GM19395 (cell line): ENCODE measurements around the gene SSTR4.
"Not testable (repeated sequence)": the region's sequence is repeated elsewhere in the genome, so short reads cannot be mapped to it uniquely, and the experiment has no call there.

Source experiments
- ATAC-seq: cut with Tn5 transposase; IDR thresholded peaks from one replicate; pipeline ENCODE4 v1.9.1; 2021; ENCODE audit warnings: mild to moderate bottlenecking, moderate library complexity; ENCODE audit not compliant: unreplicated experiment

SSTR4 gene

GRCh38 chr20:23034721-23035671, at the start of gene SSTR4:
Gene SSTR4 (plus strand): TSS chr20:23035312. CDS start chr20:23035484, 172 bp downstream.
- ATAC-seq: no peak

DNA sequence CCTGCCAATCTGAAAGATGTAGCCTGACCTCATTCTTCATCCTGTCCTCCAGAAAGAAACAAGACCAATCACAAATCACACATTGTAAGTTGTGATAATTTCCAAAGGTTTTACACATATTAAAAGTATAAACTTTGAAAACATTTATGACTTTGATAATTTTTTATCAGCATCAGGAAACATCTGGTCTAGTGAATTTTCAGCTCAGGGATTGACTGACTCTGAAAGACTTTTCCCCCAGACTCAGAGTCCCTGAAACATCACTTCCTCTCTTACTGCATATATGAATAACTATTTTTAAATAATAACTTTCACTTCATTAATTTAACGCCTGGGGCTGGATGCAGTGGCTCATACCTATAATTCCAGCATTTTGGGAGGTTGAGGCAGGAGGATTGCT, 48.5 kb upstream of the SSTR4 start:
- ATAC-seq: no peak

DNA sequence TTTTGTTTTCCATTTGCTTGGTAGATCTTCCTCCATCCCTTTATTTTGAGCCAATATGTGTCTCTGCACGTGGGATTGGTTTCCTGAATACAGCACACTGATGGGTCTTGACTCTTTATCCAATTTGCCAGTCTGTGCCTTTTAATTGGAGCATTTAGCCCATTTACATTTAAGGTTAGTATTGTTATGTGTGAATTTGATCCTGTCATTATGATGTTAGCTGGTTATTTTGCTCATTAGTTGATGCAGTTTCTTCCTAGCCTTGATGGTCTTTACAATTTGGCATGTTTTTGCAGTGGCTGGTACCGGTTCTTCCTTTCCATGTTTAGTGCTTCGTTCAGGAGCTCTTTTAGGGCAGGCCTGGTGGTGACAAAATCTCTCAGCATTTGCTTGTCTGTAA, 43.7 kb upstream of the SSTR4 start:
- not testable (repeated sequence) for ATAC-seq

- no peak for ATAC-seq
These were observed 41.3 kb upstream of the SSTR4 start for GRCh38 chr20:22993823-22994222.

DNA sequence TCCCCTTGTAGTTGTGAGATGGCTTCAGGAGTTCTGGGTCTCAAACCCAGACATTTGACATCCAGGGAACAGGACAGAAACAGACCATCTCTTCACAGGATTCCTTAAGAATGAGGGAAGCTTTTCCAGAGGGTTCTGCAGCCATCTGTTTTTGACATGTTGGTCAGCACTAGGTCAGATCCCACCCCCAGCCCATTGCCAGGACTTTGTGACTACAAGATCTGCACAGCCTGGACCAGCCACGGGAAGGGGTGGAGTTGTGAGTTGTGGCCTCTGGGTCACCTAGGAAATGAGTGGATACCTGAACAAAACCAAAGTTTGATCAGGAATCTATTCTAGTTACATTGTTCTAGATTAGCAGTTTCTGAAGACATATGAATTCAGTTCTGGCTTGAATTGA, 39.2 kb upstream of the SSTR4 start:
- ATAC-seq: no peak

DNA sequence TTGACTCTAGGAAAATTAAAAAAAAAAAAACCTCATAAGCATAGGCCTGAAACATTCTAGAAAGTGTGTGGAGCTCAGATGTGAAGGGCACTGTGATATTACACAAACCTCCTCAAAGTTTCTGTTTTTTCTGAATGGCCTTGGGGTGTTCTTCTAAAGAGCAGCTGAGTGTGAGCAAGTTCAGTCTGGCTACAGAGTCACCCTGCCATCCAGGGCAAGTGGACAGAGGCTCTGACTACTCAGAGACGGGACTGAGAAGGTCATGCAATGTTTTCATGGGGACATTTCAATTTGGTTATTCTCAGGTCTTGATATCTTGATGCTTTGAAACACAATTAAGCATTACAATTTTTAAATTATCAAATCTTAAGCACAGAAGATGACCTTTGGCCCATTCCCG, 36.6 kb upstream of the SSTR4 start:
- ATAC-seq: no peak

- ATAC-seq: no peak
These were observed 35.4 kb upstream of the SSTR4 start for GRCh38 chr20:22999756-23000155.

- no peak for ATAC-seq
These were observed 34.7 kb upstream of the SSTR4 start for GRCh38 chr20:23000232-23000947.

- ATAC-seq: no peak
These were observed 32.8 kb upstream of the SSTR4 start for GRCh38 chr20:23002276-23002675.

GRCh38 chr20:23003077-23003635, 32.0 kb upstream of the SSTR4 start:
- ATAC-seq: no peak

DNA sequence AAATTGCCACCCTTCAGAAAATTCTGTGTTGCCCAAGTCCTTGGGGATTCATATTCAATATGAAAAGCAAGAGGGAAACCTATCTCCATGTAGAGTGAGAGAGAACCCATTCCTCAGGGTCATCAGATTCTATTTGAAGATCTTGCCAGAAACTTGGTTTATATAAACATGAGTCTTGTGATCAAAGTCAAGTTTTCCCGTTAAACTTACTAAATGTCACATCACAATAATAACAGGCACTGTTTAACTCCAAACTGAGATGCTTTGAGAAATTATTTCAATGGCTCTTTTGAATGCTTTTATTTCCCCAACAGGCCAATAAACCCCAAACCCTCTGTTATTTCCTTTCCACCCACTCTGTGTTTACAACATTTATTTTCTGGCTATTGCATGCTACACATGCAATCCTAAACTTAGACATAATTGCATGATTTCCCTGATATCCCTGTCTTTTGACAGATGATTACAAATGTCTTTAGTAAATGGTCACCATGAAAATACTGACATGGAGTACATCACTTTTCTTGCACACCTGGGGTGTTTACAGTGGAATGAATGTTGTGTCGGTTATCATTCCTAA, 31.1 kb upstream of the SSTR4 start:
- ATAC-seq: no peak

- no peak for ATAC-seq
These were observed 29.3 kb upstream of the SSTR4 start for GRCh38 chr20:23005776-23006175.

DNA sequence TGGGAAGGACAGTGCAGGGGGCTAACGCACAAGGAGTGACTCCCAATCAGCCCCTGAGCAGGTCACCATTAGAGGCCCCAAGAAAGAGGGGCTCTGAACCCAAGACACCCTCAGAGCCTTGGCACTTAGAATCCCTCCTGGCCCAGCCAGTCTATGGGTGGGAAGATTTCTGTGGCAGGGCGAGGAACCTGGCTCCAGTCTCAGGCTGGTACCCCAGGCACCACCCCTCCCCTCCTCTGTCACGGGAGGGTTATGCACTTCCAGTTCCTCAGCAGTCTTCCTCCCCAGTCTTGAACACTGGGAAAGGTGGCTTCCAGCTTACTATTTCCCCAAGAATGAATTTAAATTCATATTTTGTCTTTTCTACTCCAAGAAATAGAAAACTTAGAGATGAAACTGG, 27.6 kb upstream of the SSTR4 start:
- ATAC-seq: no peak

- ATAC-seq: no peak
These were observed 27.0 kb upstream of the SSTR4 start for GRCh38 chr20:23007886-23008655.

DNA sequence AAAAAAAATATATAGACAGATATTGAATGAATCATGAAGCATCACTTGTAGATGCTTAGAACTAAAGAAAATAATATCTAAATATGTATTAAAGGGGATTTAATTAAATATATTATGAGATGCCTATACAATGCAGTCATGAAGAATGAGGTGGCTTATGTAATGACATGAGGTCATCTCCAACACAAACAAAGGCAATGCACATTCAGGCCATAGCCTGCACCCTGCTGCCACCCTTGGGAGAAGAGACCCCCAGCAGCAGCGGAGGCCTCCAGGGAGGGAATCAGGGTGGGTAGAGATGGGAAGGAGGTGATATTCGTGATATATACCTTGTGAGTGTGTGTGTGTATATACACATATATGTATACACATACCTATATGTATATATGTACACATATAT, 26.4 kb upstream of the SSTR4 start:
- no peak for ATAC-seq

DNA sequence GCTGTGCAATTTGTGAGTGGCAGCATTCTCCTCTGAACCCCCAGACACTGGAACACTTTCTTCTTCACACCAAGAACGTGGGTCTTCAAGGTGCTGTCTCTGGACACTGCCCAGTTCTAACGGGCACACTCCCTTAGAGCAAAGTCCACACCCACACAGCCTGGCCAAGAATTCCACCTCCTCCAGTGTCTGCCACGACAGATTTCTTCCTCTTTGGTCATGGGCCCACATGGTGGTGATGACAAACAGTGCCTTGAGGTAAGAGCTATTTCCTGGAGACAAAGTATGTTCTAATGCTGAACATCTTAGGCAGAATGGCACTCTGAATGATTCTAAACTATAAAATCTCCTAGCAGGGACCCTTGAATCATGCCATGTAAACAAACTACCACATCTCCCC, 25.5 kb upstream of the SSTR4 start:
- ATAC-seq: no peak

DNA sequence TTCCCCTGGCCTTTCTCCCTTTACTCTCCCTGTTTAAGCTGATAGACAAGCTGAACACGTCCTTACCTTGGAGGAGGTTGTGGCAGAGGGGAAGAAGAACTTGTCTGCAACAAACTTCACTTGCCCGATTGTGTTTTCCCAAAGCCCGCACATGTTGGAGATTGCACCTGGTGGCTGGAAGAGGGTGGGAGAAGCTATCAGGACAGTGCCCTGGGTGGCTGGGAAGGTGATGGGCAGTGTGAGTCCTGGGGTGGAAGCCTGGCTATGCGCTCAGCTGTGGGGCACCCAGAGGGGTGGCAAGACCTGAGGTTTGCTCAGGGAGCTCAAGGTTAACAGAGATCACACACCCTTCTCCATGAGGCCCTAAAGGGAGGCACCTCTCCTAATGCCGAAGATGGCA, 25.0 kb upstream of the SSTR4 start:
- ATAC-seq: no peak

DNA sequence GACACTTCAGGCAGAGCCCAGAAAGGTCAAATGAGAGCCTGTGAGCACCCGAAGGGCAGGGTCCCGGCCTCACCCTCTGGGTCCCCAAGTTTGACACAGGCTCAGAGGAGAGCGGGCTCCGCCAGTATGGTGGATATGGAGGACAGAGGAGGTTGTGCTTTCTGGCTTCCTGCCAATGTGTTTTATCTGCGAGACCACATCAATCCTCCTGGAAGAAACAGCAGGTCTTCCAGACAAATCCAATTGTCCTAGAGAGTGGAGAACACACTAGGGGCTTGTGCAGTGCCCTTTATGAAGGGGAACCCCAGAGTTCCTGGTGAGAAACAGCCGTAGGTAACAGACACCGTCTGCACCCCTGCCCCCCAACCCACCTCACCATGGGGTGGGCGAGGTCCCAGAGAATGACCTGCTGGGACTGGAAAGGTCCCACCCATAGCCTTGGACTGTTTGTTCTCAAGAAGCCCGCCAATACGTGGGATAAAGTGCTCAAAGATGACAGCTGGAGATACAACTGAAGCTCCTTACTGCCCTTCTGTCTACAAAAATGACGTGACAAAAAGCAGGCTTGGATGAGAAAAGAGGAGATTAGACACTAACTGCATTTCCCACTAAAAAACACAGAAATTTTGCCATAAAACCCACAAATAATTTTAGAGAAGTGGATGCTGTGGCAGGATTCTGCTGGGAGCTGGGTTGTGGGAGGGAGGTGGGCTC, 23.9 kb upstream of the SSTR4 start:
- no peak for ATAC-seq

DNA sequence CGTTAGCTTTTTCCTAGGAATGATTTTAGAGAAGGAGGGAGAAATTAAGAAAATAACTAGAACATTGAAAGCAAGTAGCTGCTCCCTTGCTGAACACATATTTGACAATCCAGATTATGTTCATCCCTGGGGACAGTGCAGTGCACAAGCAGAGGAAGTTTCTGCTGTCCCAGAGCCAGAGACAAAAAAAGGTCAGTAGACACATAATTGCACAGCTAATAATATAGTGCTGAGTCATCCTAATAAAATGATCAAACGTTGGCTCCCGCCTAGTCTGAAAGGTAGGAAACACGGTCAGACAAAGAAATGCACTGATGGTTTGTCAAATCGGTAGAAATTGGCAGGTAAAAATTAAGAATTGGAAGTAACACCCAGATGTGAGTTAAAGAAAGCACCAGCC, 21.7 kb upstream of the SSTR4 start:
- ATAC-seq: no peak

DNA sequence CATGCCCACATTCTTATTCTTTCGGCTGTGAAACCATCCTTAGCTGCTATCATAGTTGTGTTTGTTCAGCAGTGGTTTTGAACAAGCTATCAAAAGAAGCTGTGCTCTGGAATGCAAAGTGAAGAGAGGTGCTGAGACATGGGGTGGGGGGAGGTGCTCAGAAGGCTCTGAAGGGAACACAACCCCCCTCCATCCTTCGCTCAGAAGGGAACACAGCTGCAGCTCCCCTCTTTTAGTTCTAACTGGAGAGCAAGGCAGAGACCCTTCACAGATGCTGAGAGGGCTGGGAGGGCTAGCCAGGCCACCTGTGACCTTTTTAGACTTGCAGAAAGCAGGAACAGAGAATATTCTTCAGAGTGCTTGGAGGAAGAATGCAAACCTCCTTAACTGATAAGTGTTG, 17.6 kb upstream of the SSTR4 start:
- ATAC-seq: no peak
